ENCODE results near the gene CCDC9B. TPM values are rescaled to one million over a fixed set of nuclear protein-coding genes. Genes with fewer than 3 reads are reported as not detected.

CCDC9B gene
- total and polyA plus RNA-seq, 2 experiments from 2014 or later: 19.6 to 33.1 TPM

GRCh38 chr15:40316931-40317330, 23.8 kb downstream of the CCDC9B start:
- Histone ChIP-seq H3K9me3 (ENCODE audit: low read depth) (no peaks in the 10 kb centered on the region), H3K4me3 (no peak overlapping the region), H3K27ac (no peak overlapping the region), H3K27me3 (replicated peaks; ENCODE audit: insufficient read depth) (no peaks in the 10 kb centered on the region), H3K9ac (no peak overlapping the region), H3K4me2 (ENCODE audit: unreplicated experiment) (no peak overlapping the region), H3K9me2 (ENCODE audit: insufficient read depth) (no peaks in the 10 kb centered on the region), H3K79me2 (ENCODE audit: insufficient read depth) (no peaks in the 10 kb centered on the region), H3K4me1 (ENCODE audit: insufficient read depth) (peaks cover 27% of the 10 kb centered on the region), H3K36me3 (ENCODE audit: low read depth) (no peaks in the 10 kb centered on the region), H2AFZ (no peak overlapping the region), H4K20me1 (ENCODE audit: insufficient read depth) (no peaks in the 10 kb centered on the region), H3F3A (ENCODE audit: insufficient read depth) (peaks cover 14% of the 10 kb centered on the region)
- TF ChIP-seq EZH2phosphoT487 (IDR thresholded peaks at IDR 0.05; ENCODE audit: insufficient read depth, low read depth) (no peak), EZH2 (IDR thresholded peaks at IDR 0.05; ENCODE audit: insufficient read depth, poor library complexity, severe bottlenecking) (no peak)
- in situ Hi-C loops (cut with MboI): no loop called here
- DNase-seq: no peak
- WGBS, 2 experiments (ENCODE audit: low coverage in 1 of 2, low lambda C conversion rate in 2 of 2, missing lambda C conversion rate in 2 of 2): 76 to 82% methylated on average over 3 of the region's 3 CpGs

- TF ChIP-seq EZH2phosphoT487 (IDR thresholded peaks at IDR 0.05; ENCODE audit: insufficient read depth, low read depth): no peak
- no peak for TF ChIP-seq EZH2 (IDR thresholded peaks at IDR 0.05; ENCODE audit: insufficient read depth, poor library complexity, severe bottlenecking)
- no peak overlapping the region for H3K27ac ChIP-seq
- peaks cover 7% of the 10 kb centered on the region for H3F3A ChIP-seq (ENCODE audit: insufficient read depth)
- in situ Hi-C loops (cut with MboI): no loop called here
- no peaks in the 10 kb centered on the region for H3K36me3 ChIP-seq (ENCODE audit: low read depth)
- H3K9ac ChIP-seq: no peak overlapping the region
- H3K27me3 ChIP-seq (replicated peaks; ENCODE audit: insufficient read depth): no peaks in the 10 kb centered on the region
- H3K4me2 ChIP-seq (ENCODE audit: unreplicated experiment): peak overlapping the region; percentile 55
- no peaks in the 10 kb centered on the region for H3K9me2 ChIP-seq (ENCODE audit: insufficient read depth)
- H3K79me2 ChIP-seq (ENCODE audit: insufficient read depth): no peaks in the 10 kb centered on the region
- 44 to 48% methylated on average over 4 of the region's 4 CpGs for WGBS, 2 experiments (ENCODE audit: low coverage in 1 of 2, low lambda C conversion rate in 2 of 2, missing lambda C conversion rate in 2 of 2)
- peak; percentile 91 for DNase-seq
- peaks cover 27% of the 10 kb centered on the region for H3K4me1 ChIP-seq (ENCODE audit: insufficient read depth)
- peak overlapping the region; percentile 19; the same call in 1 of the 2 replicates for H3K4me3 ChIP-seq
- H3K9me3 ChIP-seq (ENCODE audit: low read depth): no peaks in the 10 kb centered on the region
- H2AFZ ChIP-seq: no peak overlapping the region
- no peaks in the 10 kb centered on the region for H4K20me1 ChIP-seq (ENCODE audit: insufficient read depth)
Measured at GRCh38 chr15:40314723-40315276, 25.9 kb downstream of the CCDC9B start.

DNA sequence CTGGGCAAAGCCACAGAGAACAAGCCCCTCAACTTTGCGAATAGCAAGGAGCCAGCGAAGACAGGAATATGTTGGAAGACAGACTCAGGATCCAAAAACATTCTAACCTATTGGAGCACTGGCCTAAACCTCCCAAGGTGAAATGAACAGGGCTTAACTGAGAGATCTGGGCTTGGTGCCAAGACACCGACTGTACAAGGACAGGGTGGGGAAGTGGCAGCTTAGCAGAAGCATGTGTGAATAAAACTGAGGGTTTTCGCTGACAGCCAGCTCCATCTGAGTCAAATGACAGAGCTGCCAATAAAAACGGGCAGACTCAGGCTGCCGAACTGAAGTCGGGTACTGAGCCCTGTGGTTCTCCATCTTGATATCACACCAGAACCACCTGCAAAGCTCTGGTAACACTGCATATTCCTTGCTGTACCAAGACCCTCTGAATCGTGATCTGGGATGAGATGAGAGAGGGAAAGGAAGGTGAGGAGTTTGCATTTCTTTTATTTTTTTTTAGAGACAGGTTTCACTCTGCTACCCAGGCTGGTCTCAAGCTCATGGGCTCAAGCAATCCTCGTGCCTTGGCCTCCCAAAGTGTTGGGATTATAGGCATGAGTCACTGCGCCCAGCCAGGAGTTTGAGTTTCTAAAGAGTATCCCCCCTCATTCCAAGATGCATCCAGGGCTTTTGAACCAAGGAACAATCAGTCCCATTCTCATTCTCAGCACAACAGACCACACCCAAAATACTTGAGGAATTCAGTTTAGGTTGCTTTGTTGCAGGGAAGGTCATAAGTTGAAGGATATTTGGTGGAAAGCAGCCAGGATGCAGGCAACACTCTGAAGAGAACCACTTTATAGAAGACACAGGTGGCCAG, 27.0 kb downstream of the CCDC9B start:
- in situ Hi-C loops (cut with MboI): no loop called here
- Histone ChIP-seq H3K4me2 (ENCODE audit: unreplicated experiment) (peak overlapping the region; percentile 55), H3K4me1 (ENCODE audit: insufficient read depth) (peaks cover 27% of the 10 kb centered on the region), H3K79me2 (ENCODE audit: insufficient read depth) (no peaks in the 10 kb centered on the region), H3K36me3 (ENCODE audit: low read depth) (no peaks in the 10 kb centered on the region), H3K27ac (no peak overlapping the region), H4K20me1 (ENCODE audit: insufficient read depth) (no peaks in the 10 kb centered on the region), H2AFZ (no peak overlapping the region), H3K4me3 (no peak overlapping the region), H3F3A (ENCODE audit: insufficient read depth) (peaks cover 7% of the 10 kb centered on the region), H3K9ac (no peak overlapping the region), H3K9me3 (ENCODE audit: low read depth) (no peaks in the 10 kb centered on the region), H3K27me3 (replicated peaks; ENCODE audit: insufficient read depth) (no peaks in the 10 kb centered on the region), H3K9me2 (ENCODE audit: insufficient read depth) (no peaks in the 10 kb centered on the region)
- peak; percentile 59 for DNase-seq
- 32 to 35% methylated on average over 10 of the region's 10 CpGs for WGBS, 2 experiments (ENCODE audit: low coverage in 1 of 2, low lambda C conversion rate in 2 of 2, missing lambda C conversion rate in 2 of 2)
- TF ChIP-seq EZH2phosphoT487 (IDR thresholded peaks at IDR 0.05; ENCODE audit: insufficient read depth, low read depth): no peak
- TF ChIP-seq EZH2 (IDR thresholded peaks at IDR 0.05; ENCODE audit: insufficient read depth, poor library complexity, severe bottlenecking): no peak

GRCh38 chr15:40312370-40313158, 28.2 kb downstream of the CCDC9B start:
- peaks cover 27% of the 10 kb centered on the region for H3K4me1 ChIP-seq (ENCODE audit: insufficient read depth)
- no peaks in the 10 kb centered on the region for H3K36me3 ChIP-seq (ENCODE audit: low read depth)
- no peak overlapping the region for H3K4me3 ChIP-seq
- H3K9me2 ChIP-seq (ENCODE audit: insufficient read depth): no peaks in the 10 kb centered on the region
- H3K4me2 ChIP-seq (ENCODE audit: unreplicated experiment): no peak overlapping the region
- no peak overlapping the region for H3K9ac ChIP-seq
- H4K20me1 ChIP-seq (ENCODE audit: insufficient read depth): no peaks in the 10 kb centered on the region
- H3K79me2 ChIP-seq (ENCODE audit: insufficient read depth): no peaks in the 10 kb centered on the region
- 83 to 88% methylated on average over 10 of the region's 10 CpGs for WGBS, 2 experiments (ENCODE audit: low coverage in 1 of 2, low lambda C conversion rate in 2 of 2, missing lambda C conversion rate in 2 of 2)
- no peak for DNase-seq
- no peak overlapping the region for H3K27ac ChIP-seq
- no peaks in the 10 kb centered on the region for H3K9me3 ChIP-seq (ENCODE audit: low read depth)
- no peaks in the 10 kb centered on the region for H3K27me3 ChIP-seq (replicated peaks; ENCODE audit: insufficient read depth)
- in situ Hi-C loops (cut with MboI): no loop called here
- peaks cover 7% of the 10 kb centered on the region for H3F3A ChIP-seq (ENCODE audit: insufficient read depth)
- no peak for TF ChIP-seq EZH2 (IDR thresholded peaks at IDR 0.05; ENCODE audit: insufficient read depth, poor library complexity, severe bottlenecking)
- H2AFZ ChIP-seq: no peak overlapping the region

Data from GM23248 (cell line).